Measurements from ENCODE around the gene CHST8.

GRCh38 chr19:33813391-33814101 is 191.8 kb downstream of the CHST8 start:
- TF ChIP-seq POLR2A (IDR thresholded peaks at IDR 0.05) (no peak), CTCF (IDR thresholded peaks at IDR 0.05) (no peak), POLR2AphosphoS5 (IDR thresholded peaks at IDR 0.05; ENCODE audit: insufficient read depth in 1 of 2, low read depth in 1 of 2) (no peak)
